ENCODE results near the gene SLC6A3.

The SLC6A3 gene

GRCh38 chr5:1465117-1465516 lies 19.9 kb upstream of the SLC6A3 start:
- no peak overlapping the region for H3K4me3 ChIP-seq (replicated peaks in 1 of 2; ENCODE audit: low read depth in 2 of 2, low read length in 2 of 2)
- TF ChIP-seq, protein P1, sequence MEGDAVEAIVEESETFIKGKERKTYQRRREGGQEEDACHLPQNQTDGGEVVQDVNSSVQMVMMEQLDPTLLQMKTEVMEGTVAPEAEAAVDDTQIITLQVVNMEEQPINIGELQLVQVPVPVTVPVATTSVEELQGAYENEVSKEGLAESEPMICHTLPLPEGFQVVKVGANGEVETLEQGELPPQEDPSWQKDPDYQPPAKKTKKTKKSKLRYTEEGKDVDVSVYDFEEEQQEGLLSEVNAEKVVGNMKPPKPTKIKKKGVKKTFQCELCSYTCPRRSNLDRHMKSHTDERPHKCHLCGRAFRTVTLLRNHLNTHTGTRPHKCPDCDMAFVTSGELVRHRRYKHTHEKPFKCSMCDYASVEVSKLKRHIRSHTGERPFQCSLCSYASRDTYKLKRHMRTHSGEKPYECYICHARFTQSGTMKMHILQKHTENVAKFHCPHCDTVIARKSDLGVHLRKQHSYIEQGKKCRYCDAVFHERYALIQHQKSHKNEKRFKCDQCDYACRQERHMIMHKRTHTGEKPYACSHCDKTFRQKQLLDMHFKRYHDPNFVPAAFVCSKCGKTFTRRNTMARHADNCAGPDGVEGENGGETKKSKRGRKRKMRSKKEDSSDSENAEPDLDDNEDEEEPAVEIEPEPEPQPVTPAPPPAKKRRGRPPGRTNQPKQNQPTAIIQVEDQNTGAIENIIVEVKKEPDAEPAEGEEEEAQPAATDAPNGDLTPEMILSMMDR (IDR thresholded peaks at IDR 0.05; ENCODE audit: low read depth, low read length): no peak
- no peak for DNase-seq (ENCODE audit: low read depth in 2 of 2)

GRCh38 chr5:1464511-1464910 lies 19.3 kb upstream of the SLC6A3 start:
- DNase-seq (ENCODE audit: low read depth in 2 of 2): no peak
- TF ChIP-seq, protein P1 (IDR thresholded peaks at IDR 0.05; ENCODE audit: low read depth, low read length): no peak
- no peak overlapping the region for H3K4me3 ChIP-seq (replicated peaks in 1 of 2; ENCODE audit: low read depth in 2 of 2, low read length in 2 of 2)

GRCh38 chr5:1464096-1464446 lies 18.8 kb upstream of the SLC6A3 start:
- TF ChIP-seq, protein P1 (IDR thresholded peaks at IDR 0.05; ENCODE audit: low read depth, low read length): no peak
- no peak for DNase-seq (ENCODE audit: low read depth in 2 of 2)
- H3K4me3 ChIP-seq (replicated peaks in 1 of 2; ENCODE audit: low read depth in 2 of 2, low read length in 2 of 2): no peak overlapping the region

DNA sequence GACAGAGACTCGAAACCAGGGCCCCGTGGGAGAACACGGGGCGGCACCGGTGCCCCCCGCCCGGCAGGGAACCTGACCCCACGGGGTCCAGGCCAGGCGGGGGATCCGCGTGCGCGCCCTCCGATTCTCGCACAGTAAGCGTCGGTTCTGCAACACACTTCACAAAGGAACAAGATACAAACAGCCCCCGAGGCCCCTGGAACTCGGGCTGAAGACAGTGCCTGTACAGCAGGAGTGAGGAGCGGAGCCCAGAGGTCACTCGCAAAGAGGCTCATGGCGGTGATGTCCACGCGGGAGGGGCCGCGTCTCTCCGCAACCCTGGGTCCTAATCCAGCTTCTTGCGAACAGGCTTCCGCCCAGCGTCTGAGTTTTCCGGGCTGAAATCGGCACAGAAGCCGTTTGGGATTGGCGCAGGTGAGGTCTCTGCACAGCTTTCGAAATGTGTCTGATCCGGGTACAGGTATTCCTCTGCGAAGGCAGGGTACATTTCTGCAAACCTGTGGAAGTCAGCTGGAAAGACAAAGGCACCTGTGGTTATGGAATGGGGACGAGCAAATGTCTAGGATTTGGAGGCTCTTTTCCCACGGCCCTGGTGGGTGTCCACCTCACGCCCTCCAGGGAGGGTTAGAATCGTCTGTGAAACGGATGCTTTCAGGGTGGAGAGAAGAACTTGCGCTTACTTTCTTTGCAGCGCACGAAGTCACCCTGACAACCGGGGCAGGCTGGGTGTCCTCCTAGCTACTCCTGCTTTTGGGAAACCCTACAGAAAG lies 18.3 kb upstream of the SLC6A3 start:
- H3K4me3 ChIP-seq (replicated peaks in 1 of 2; ENCODE audit: low read depth in 2 of 2, low read length in 2 of 2): no peak overlapping the region
- DNase-seq (ENCODE audit: low read depth in 2 of 2): no peak
- TF ChIP-seq, protein P1 (IDR thresholded peaks at IDR 0.05; ENCODE audit: low read depth, low read length): no peak

DNA sequence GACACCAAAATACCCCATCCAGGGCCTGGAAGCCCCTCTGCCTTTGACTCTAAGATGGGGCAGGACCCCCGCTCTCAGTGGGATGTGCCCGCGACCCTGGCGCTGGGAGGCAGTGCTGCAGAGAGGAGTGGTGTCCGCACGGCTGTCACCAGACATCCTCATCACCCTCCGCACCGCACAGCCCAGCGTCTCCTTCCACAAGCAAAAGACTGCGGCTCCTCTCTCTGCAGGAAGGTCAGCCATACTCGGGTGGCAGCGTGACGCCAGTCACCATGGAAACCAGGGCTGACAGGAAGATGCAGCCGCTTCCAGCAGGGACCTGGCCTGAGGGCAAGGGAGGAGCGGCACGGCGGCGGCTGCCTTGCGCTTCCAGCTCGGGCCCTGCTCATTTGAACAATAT lies 17.1 kb upstream of the SLC6A3 start:
- no peak for DNase-seq (ENCODE audit: low read depth in 2 of 2)
- no peak overlapping the region for H3K4me3 ChIP-seq (replicated peaks in 1 of 2; ENCODE audit: low read depth in 2 of 2, low read length in 2 of 2)
- TF ChIP-seq, protein P1 (IDR thresholded peaks at IDR 0.05; ENCODE audit: low read depth, low read length): no peak

DNA sequence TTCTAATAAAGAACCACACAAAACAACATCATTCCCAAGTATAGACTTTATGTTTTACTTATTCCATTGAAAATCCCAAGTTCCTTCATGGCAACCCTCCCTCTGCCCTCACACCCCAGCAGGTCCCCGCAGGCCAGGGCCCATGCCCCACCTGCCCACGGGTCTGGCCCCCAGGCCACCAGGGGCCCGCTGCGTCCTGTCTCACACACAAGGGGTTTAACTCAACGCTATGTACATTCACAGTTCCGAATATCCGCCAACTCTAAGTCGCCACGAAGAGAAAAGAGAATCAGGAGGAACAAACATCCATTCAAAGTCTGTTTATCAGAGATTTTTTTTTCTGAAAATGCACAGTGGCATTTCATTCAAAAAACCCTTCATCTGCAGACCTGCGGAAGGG lies 16.2 kb upstream of the SLC6A3 start:
- DNase-seq (ENCODE audit: low read depth in 2 of 2): no peak
- TF ChIP-seq, protein P1 (IDR thresholded peaks at IDR 0.05; ENCODE audit: low read depth, low read length): no peak
- no peak overlapping the region for H3K4me3 ChIP-seq (replicated peaks in 1 of 2; ENCODE audit: low read depth in 2 of 2, low read length in 2 of 2)

Measured in cardiac fibroblast (primary cell).